ENCODE results near the gene FAM3B.

The FAM3B gene

GRCh38 chr21:41333752-41334151, 17.2 kb downstream of the FAM3B start:
- H4K8ac ChIP-seq (ENCODE audit: low read depth, low read length): no peak overlapping the region
- H3K4me2 ChIP-seq (ENCODE audit: low read length): no peak overlapping the region
- no CpG with 5 or more reads among the region's 1 CpG for WGBS (ENCODE audit: extremely low coverage, insufficient coverage, insufficient read length)
- H2BK5ac ChIP-seq (ENCODE audit: low read depth, low read length, poor library complexity): no peak overlapping the region
- no peak overlapping the region for H4K91ac ChIP-seq (ENCODE audit: low read depth, low read length)
- H3K4me1 ChIP-seq (ENCODE audit: control insufficient read depth in 1 of 2, insufficient read depth in 2 of 2, low read length in 2 of 2): no peaks in the 10 kb centered on the region
- no peak overlapping the region for H3K4me3 ChIP-seq (ENCODE audit: low read depth, low read length)
- H3K9me3 ChIP-seq (ENCODE audit: insufficient read depth, low read depth, low read length): peaks cover 4% of the 10 kb centered on the region
- no peak overlapping the region for H3K18ac ChIP-seq (ENCODE audit: low read length)
- H3K79me1 ChIP-seq (ENCODE audit: low read length): no peaks in the 10 kb centered on the region
- no peaks in the 10 kb centered on the region for H3K79me2 ChIP-seq (ENCODE audit: control insufficient read depth, insufficient read depth, low read length, poor library complexity)
- H3K36me3 ChIP-seq (ENCODE audit: control insufficient read depth in 1 of 2, insufficient read depth in 2 of 2, low read length in 2 of 2): no peaks in the 10 kb centered on the region
- H3K9ac ChIP-seq (ENCODE audit: low read length): no peak overlapping the region
- H3K14ac ChIP-seq (ENCODE audit: low read length): no peak overlapping the region
- no peak overlapping the region for H4K12ac ChIP-seq (ENCODE audit: low read depth, low read length)
- no peak overlapping the region for H3K27ac ChIP-seq (ENCODE audit: low read depth, low read length)
- no peaks in the 10 kb centered on the region for H3K27me3 ChIP-seq (ENCODE audit: insufficient read depth, low read length)
- no peak overlapping the region for H3K23ac ChIP-seq (ENCODE audit: low read length)
- no peak overlapping the region for H2AK5ac ChIP-seq (ENCODE audit: low read length)
- H2BK12ac ChIP-seq (ENCODE audit: low read length): no peak overlapping the region
- no peak for DNase-seq
- H3K4ac ChIP-seq (ENCODE audit: low read depth, low read length): no peak overlapping the region
- H2AFZ ChIP-seq (ENCODE audit: insufficient read depth, low read length, poor library complexity): no peak overlapping the region
- H2BK120ac ChIP-seq (ENCODE audit: insufficient read depth, low read length, poor library complexity): no peak overlapping the region

- H3K4me2 ChIP-seq (ENCODE audit: low read length): no peak overlapping the region
- DNase-seq: no peak
- H2AFZ ChIP-seq (ENCODE audit: insufficient read depth, low read length, poor library complexity): no peak overlapping the region
- peak overlapping the region; percentile 13 for H3K23ac ChIP-seq (ENCODE audit: low read length)
- H2BK120ac ChIP-seq (ENCODE audit: insufficient read depth, low read length, poor library complexity): no peak overlapping the region
- H4K91ac ChIP-seq (ENCODE audit: low read depth, low read length): no peak overlapping the region
- no peak overlapping the region for H4K12ac ChIP-seq (ENCODE audit: low read depth, low read length)
- H3K4me3 ChIP-seq (ENCODE audit: low read depth, low read length): no peak overlapping the region
- H2AK5ac ChIP-seq (ENCODE audit: low read length): no peak overlapping the region
- no peak overlapping the region for H3K9ac ChIP-seq (ENCODE audit: low read length)
- no peaks in the 10 kb centered on the region for H3K4me1 ChIP-seq (ENCODE audit: control insufficient read depth in 1 of 2, insufficient read depth in 2 of 2, low read length in 2 of 2)
- H3K79me1 ChIP-seq (ENCODE audit: low read length): no peaks in the 10 kb centered on the region
- no peak overlapping the region for H3K27ac ChIP-seq (ENCODE audit: low read depth, low read length)
- 100% methylated on average over 1 of the region's 3 CpGs for WGBS (ENCODE audit: extremely low coverage, insufficient coverage, insufficient read length)
- no peak overlapping the region for H3K4ac ChIP-seq (ENCODE audit: low read depth, low read length)
- no peak overlapping the region for H3K18ac ChIP-seq (ENCODE audit: low read length)
- no peak overlapping the region for H2BK5ac ChIP-seq (ENCODE audit: low read depth, low read length, poor library complexity)
- H3K27me3 ChIP-seq (ENCODE audit: insufficient read depth, low read length): no peaks in the 10 kb centered on the region
- peaks cover 4% of the 10 kb centered on the region for H3K9me3 ChIP-seq (ENCODE audit: insufficient read depth, low read depth, low read length)
- no peaks in the 10 kb centered on the region for H3K79me2 ChIP-seq (ENCODE audit: control insufficient read depth, insufficient read depth, low read length, poor library complexity)
- H3K14ac ChIP-seq (ENCODE audit: low read length): no peak overlapping the region
- H2BK12ac ChIP-seq (ENCODE audit: low read length): no peak overlapping the region
- no peaks in the 10 kb centered on the region for H3K36me3 ChIP-seq (ENCODE audit: control insufficient read depth in 1 of 2, insufficient read depth in 2 of 2, low read length in 2 of 2)
- H4K8ac ChIP-seq (ENCODE audit: low read depth, low read length): no peak overlapping the region
Measured at GRCh38 chr21:41337515-41337914, 20.9 kb downstream of the FAM3B start.

GRCh38 chr21:41338455-41338854, 21.9 kb downstream of the FAM3B start:
- Histone ChIP-seq H3K4me3 (ENCODE audit: low read depth, low read length) (no peak overlapping the region), H2AK5ac (ENCODE audit: low read length) (no peak overlapping the region), H2BK120ac (ENCODE audit: insufficient read depth, low read length, poor library complexity) (no peak overlapping the region), H2AFZ (ENCODE audit: insufficient read depth, low read length, poor library complexity) (no peak overlapping the region), H4K91ac (ENCODE audit: low read depth, low read length) (no peak overlapping the region), H3K23ac (ENCODE audit: low read length) (no peak overlapping the region), H3K14ac (ENCODE audit: low read length) (no peak overlapping the region), H3K4me2 (ENCODE audit: low read length) (no peak overlapping the region), H3K18ac (ENCODE audit: low read length) (no peak overlapping the region), H3K79me2 (ENCODE audit: control insufficient read depth, insufficient read depth, low read length, poor library complexity) (no peaks in the 10 kb centered on the region), H3K9ac (ENCODE audit: low read length) (no peak overlapping the region), H3K36me3 (ENCODE audit: control insufficient read depth in 1 of 2, insufficient read depth in 2 of 2, low read length in 2 of 2) (no peaks in the 10 kb centered on the region), H4K8ac (ENCODE audit: low read depth, low read length) (no peak overlapping the region), H3K27me3 (ENCODE audit: insufficient read depth, low read length) (no peaks in the 10 kb centered on the region), H2BK5ac (ENCODE audit: low read depth, low read length, poor library complexity) (no peak overlapping the region), H2BK12ac (ENCODE audit: low read length) (no peak overlapping the region), H3K79me1 (ENCODE audit: low read length) (no peaks in the 10 kb centered on the region), H4K12ac (ENCODE audit: low read depth, low read length) (no peak overlapping the region), H3K27ac (ENCODE audit: low read depth, low read length) (no peak overlapping the region), H3K4me1 (ENCODE audit: control insufficient read depth in 1 of 2, insufficient read depth in 2 of 2, low read length in 2 of 2) (no peaks in the 10 kb centered on the region), H3K4ac (ENCODE audit: low read depth, low read length) (no peak overlapping the region), H3K9me3 (ENCODE audit: insufficient read depth, low read depth, low read length) (peaks cover 4% of the 10 kb centered on the region)
- no peak for DNase-seq
- no CpG with 5 or more reads among the region's 8 CpGs for WGBS (ENCODE audit: extremely low coverage, insufficient coverage, insufficient read length)

- H3K27ac ChIP-seq (ENCODE audit: low read depth, low read length): no peak overlapping the region
- no peak overlapping the region for H2BK12ac ChIP-seq (ENCODE audit: low read length)
- no peak overlapping the region for H3K4me2 ChIP-seq (ENCODE audit: low read length)
- no peaks in the 10 kb centered on the region for H3K36me3 ChIP-seq (ENCODE audit: control insufficient read depth in 1 of 2, insufficient read depth in 2 of 2, low read length in 2 of 2)
- peaks cover 4% of the 10 kb centered on the region for H3K9me3 ChIP-seq (ENCODE audit: insufficient read depth, low read depth, low read length)
- H2BK120ac ChIP-seq (ENCODE audit: insufficient read depth, low read length, poor library complexity): no peak overlapping the region
- H3K14ac ChIP-seq (ENCODE audit: low read length): no peak overlapping the region
- no peak overlapping the region for H4K8ac ChIP-seq (ENCODE audit: low read depth, low read length)
- H2BK5ac ChIP-seq (ENCODE audit: low read depth, low read length, poor library complexity): no peak overlapping the region
- H4K91ac ChIP-seq (ENCODE audit: low read depth, low read length): no peak overlapping the region
- no peak overlapping the region for H3K4ac ChIP-seq (ENCODE audit: low read depth, low read length)
- no peaks in the 10 kb centered on the region for H3K27me3 ChIP-seq (ENCODE audit: insufficient read depth, low read length)
- H3K9ac ChIP-seq (ENCODE audit: low read length): no peak overlapping the region
- no peak overlapping the region for H2AK5ac ChIP-seq (ENCODE audit: low read length)
- no CpG with 5 or more reads among the region's 4 CpGs for WGBS (ENCODE audit: extremely low coverage, insufficient coverage, insufficient read length)
- no peak overlapping the region for H2AFZ ChIP-seq (ENCODE audit: insufficient read depth, low read length, poor library complexity)
- H4K12ac ChIP-seq (ENCODE audit: low read depth, low read length): no peak overlapping the region
- no peaks in the 10 kb centered on the region for H3K79me2 ChIP-seq (ENCODE audit: control insufficient read depth, insufficient read depth, low read length, poor library complexity)
- no peaks in the 10 kb centered on the region for H3K4me1 ChIP-seq (ENCODE audit: control insufficient read depth in 1 of 2, insufficient read depth in 2 of 2, low read length in 2 of 2)
- H3K23ac ChIP-seq (ENCODE audit: low read length): no peak overlapping the region
- H3K4me3 ChIP-seq (ENCODE audit: low read depth, low read length): no peak overlapping the region
- H3K79me1 ChIP-seq (ENCODE audit: low read length): no peaks in the 10 kb centered on the region
- DNase-seq: no peak
- H3K18ac ChIP-seq (ENCODE audit: low read length): no peak overlapping the region
Measured at GRCh38 chr21:41342035-41342434, 25.4 kb downstream of the FAM3B start.
